Esophagus muscularis mucosa (tissue), 4 donors: ENCODE results near the gene RPS14. TPM values are rescaled to one million over a fixed set of nuclear protein-coding genes. Genes with fewer than 3 reads are reported as not detected.

Experiments
- DNase-seq: peaks from one replicate; pipeline ENCODE4 v3.0.0-alpha.2; 2017; ENCODE audit errors: extremely low spot score
- H3K27ac ChIP-seq, 4 donors: fragments of 200-600 bp; sonication (generic); replicated peaks in 1 of 4; 1 replicate in 3 of 4; 2 replicates in 1 of 4; pipeline ENCODE4 v1.5.1; 2016 to 2019; ENCODE audit warnings: mild to moderate bottlenecking in 1 of 4
- H3K27me3 ChIP-seq, 4 donors: fragments of 200-600 bp; sonication (generic); one replicate each; pipeline versions ENCODE4 v1.5.1 to v1.6.0; 2016 to 2019
- H3K36me3 ChIP-seq, 4 donors: fragments of 200-600 bp; sonication (generic); one replicate each; pipeline ENCODE4 v1.5.1; 2016 to 2019
- H3K4me1 ChIP-seq, 4 donors: fragments of 200-600 bp; sonication (generic); one replicate each; pipeline ENCODE4 v1.5.1; 2016 to 2019
- H3K4me3 ChIP-seq, 4 donors: fragments of 200-600 bp; sonication (generic); 1 replicate in 2 of 4; 2 replicates in 2 of 4; pipeline ENCODE4 v1.5.1; 2016 to 2019; ENCODE audit warnings: mild to moderate bottlenecking in 4 of 4, moderate library complexity in 1 of 4
- H3K9me3 ChIP-seq, 4 donors: fragments of 200-600 bp; sonication (generic); 1 replicate in 3 of 4; 2 replicates in 1 of 4; pipeline ENCODE4 v1.5.1; 2016 to 2019
- EP300 ChIP-seq: sonication (generic); formaldehyde crosslinking; IDR thresholded peaks from one replicate; pipeline ENCODE4 v1.6.1; 2017; ENCODE audit warnings: antibody characterized with exemption
- POLR2A ChIP-seq: fragments of 450-650 bp; IDR thresholded peaks from one replicate; pipeline ENCODE4 v1.6.1; 2017; ENCODE audit warnings: antibody characterized with exemption, moderate library complexity, mild to moderate bottlenecking, low read depth
- POLR2AphosphoS5 ChIP-seq, 2 donors: sonication (generic); formaldehyde crosslinking; IDR thresholded peaks; one replicate each; pipeline ENCODE4 v1.6.1; 2017; ENCODE audit warnings: antibody characterized with exemption in 2 of 2
- WGBS: methylation state at CpG from one replicate; pipeline ENCODE4 v1.1.5; 2018; 5-methylcytosine and 5-hydroxymethylcytosine counted together
- intact Hi-C: fragments of 100-400 bp; cut with DNase I; formaldehyde crosslinking; loops from one replicate; pipeline ENCODE4 v1.15.1; 2023
- total RNA-seq, 4 donors: library from RNA; depleted of rRNA; stranded (reverse); fragments of >200 nt; gene quantifications; one replicate each; pipeline versions ENCODE4 v1.1.0 to v1.2.1, GENCODE V29; 2016
- TF ChIP-seq, protein P1 (sequence below), 3 experiments: fragments of 200-600 bp in 2 of 3; fragments of 450-650 bp in 1 of 3; sonication (generic) in 2 of 3; IDR thresholded peaks; one replicate each; pipeline ENCODE4 v1.5.1; 2017 to 2019; ENCODE audit warnings: antibody characterized with exemption in 3 of 3, mild to moderate bottlenecking in 2 of 3, moderate library complexity in 1 of 3

Gene RPS14
- total RNA-seq, 4 donors from 2014 or later: 1,492 to 3,727 (median 2,626) TPM

DNA sequence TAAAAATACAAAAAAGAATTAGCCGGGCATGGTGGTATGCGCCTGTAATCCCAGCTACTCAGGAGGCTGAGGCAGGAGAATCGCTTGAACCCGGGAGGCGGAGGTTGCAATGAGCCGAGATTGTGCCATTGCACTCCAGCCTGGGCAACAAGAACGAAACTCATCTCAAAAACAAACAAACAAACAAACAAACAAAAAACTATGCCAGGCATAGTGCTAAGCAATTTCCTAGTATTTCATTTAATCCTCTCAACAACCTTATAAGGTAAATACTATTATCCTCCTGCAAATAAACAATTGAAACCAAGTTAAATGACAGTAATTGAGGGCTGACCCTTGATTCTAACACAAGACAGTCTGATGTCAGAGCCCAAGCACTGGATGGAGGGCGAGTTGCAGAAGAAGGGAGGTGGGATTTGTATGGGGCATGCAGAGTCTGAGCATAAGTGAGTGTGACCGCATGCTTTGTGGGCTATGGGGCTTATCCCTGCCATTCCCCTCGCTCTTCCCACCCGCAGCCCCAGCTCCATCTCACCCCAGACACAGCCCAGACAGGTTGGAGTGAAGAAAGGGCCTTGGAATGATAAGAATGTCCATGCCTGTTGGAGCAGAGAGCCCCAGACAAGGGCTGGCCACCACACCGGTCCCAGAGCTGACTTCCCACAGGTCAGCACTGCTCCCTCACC is 24.3 kb upstream of the RPS14 start:
- 88% methylated on average over 12 of the region's 12 CpGs for WGBS
- Histone ChIP-seq H3K27me3 (no peaks in the 10 kb centered on the region), H3K9me3 (no peaks in the 10 kb centered on the region), H3K36me3 (no peaks in the 10 kb centered on the region), H3K4me1 (peaks cover 0 to 17% (median 15%) of the 10 kb centered on the region in 4 donors), H3K27ac (no peak overlapping the region), H3K4me3 (no peak overlapping the region)
- DNase-seq: no peak
- intact Hi-C loops: no loop called here
- TF ChIP-seq POLR2AphosphoS5 (IDR thresholded peaks at IDR 0.05) (no peak), POLR2A (no peak), EP300 (no peak)
- TF ChIP-seq, protein P1, sequence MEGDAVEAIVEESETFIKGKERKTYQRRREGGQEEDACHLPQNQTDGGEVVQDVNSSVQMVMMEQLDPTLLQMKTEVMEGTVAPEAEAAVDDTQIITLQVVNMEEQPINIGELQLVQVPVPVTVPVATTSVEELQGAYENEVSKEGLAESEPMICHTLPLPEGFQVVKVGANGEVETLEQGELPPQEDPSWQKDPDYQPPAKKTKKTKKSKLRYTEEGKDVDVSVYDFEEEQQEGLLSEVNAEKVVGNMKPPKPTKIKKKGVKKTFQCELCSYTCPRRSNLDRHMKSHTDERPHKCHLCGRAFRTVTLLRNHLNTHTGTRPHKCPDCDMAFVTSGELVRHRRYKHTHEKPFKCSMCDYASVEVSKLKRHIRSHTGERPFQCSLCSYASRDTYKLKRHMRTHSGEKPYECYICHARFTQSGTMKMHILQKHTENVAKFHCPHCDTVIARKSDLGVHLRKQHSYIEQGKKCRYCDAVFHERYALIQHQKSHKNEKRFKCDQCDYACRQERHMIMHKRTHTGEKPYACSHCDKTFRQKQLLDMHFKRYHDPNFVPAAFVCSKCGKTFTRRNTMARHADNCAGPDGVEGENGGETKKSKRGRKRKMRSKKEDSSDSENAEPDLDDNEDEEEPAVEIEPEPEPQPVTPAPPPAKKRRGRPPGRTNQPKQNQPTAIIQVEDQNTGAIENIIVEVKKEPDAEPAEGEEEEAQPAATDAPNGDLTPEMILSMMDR (IDR thresholded peaks at IDR 0.05): no peak

DNA sequence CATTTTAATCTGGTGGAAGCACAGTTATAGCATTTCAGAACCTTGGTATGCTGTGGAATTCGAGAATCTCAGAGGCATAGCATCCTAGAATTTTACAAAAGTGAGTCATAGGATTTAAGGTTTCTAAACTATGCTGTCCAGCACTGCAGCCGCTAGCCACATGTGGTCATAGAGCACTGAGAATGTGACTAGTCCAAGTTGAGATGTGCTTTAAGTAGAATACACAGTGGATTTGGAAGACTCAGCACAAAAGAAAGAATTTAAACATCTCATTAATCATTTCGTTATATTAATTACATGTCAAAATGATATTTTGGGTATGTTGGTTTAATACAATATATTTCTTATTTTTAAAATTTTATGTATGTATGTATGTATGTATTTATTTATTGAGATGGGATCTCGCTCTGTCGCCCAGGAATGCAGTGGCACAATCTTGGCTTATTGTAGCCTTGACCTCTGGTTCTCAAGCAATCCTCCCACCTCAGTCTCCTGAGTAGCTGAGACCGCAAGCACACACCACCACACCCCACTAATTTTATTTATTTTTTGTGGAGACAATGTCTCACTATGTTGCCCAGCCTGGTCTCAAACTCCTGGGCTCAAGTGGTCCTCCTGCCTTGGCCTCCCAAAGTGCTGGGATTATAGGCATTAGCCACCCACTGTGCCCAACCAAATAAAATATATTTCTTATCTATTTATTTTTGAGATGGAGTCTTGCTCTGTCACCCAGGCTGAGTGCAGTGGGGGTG is 20.4 kb upstream of the RPS14 start:
- H3K9me3 ChIP-seq: no peaks in the 10 kb centered on the region
- H3K4me1 ChIP-seq: peaks cover 10 to 29% (median 26%) of the 10 kb centered on the region in 4 donors
- H3K4me3 ChIP-seq: no peak overlapping the region
- 62% methylated on average over 6 of the region's 6 CpGs for WGBS
- TF ChIP-seq, protein P1 (IDR thresholded peaks at IDR 0.05): no peak
- TF ChIP-seq EP300: no peak
- peak in 1 of 2 donors; percentile 44 for TF ChIP-seq POLR2AphosphoS5 (IDR thresholded peaks at IDR 0.05)
- peak overlapping the region in 2 of 4 donors; percentile 36 to 66 for H3K27ac ChIP-seq
- H3K36me3 ChIP-seq: no peaks in the 10 kb centered on the region
- DNase-seq: no peak
- intact Hi-C loops: no loop called here
- H3K27me3 ChIP-seq: no peaks in the 10 kb centered on the region

DNA sequence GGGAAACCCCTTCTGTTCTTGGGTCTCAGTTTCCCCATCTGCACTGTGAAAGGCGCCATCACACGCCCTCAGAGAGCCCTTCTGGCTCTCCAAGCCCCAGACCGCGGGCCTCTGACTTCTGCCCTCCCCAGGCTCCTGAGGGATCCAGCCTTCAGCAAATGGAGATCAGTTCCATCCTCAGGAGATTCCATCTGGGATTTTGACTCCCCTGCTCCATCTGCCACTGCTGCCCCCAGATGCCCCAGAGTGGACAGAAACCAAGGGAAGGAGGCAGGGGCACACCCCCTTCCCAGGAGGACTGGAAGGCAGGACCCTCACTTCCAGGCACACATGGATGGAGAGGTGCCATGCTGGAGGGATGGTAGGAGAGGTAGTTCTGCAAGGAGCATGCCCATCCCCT is 18.7 kb upstream of the RPS14 start:
- intact Hi-C loops: no loop called here
- WGBS: 100% methylated on average over 3 of the region's 4 CpGs
- Histone ChIP-seq H3K27ac (no peak overlapping the region), H3K9me3 (no peaks in the 10 kb centered on the region), H3K27me3 (no peaks in the 10 kb centered on the region), H3K4me3 (no peak overlapping the region), H3K36me3 (no peaks in the 10 kb centered on the region), H3K4me1 (peaks cover 20 to 44% (median 38%) of the 10 kb centered on the region in 4 donors)
- no peak for DNase-seq
- TF ChIP-seq POLR2AphosphoS5 (IDR thresholded peaks at IDR 0.05) (no peak), POLR2A (no peak), EP300 (no peak)
- TF ChIP-seq, protein P1 (IDR thresholded peaks at IDR 0.05): no peak

DNA sequence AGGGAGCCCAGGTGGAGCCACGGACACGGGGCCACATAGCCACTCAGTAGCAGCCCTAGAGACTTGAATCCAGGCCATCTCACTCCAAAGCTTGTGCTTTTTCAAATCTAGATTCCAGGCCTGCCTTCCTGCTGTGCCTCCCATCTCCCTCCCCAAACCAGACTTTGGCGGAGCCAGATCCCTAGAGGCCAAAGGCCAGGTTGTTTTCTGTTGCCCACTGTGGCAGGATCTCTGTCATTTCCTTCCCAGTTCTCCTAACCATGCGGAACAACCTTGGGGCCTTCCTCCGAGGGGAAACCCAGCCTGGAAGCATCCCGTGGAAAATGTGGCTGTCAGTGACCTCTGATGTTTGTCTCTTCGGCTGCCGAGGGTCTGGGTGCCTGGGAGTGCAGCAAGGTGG is 16.4 kb upstream of the RPS14 start:
- 94% methylated on average over 7 of the region's 8 CpGs for WGBS
- no peak for TF ChIP-seq EP300
- TF ChIP-seq, protein P1 (IDR thresholded peaks at IDR 0.05): no peak
- no peak for TF ChIP-seq POLR2A
- TF ChIP-seq POLR2AphosphoS5 (IDR thresholded peaks at IDR 0.05): peak; percentile 38 to 64
- H3K36me3 ChIP-seq: no peaks in the 10 kb centered on the region
- peaks cover 20 to 40% (median 37%) of the 10 kb centered on the region in 4 donors for H3K4me1 ChIP-seq
- H3K27me3 ChIP-seq: no peaks in the 10 kb centered on the region
- no peak overlapping the region for H3K4me3 ChIP-seq
- DNase-seq: no peak
- intact Hi-C loops: no loop called here
- no peaks in the 10 kb centered on the region for H3K9me3 ChIP-seq
- peak overlapping the region; percentile 43 to 68 (median 46) for H3K27ac ChIP-seq
